IMR-90 (cell line): ENCODE measurements around the gene SPPL2B. TPM values are rescaled to one million over a fixed set of nuclear protein-coding genes. Genes with fewer than 3 reads are reported as not detected.

Experiments used
- ATAC-seq: fragments of 200-7000 bp; cut with Tn5 transposase; 2 replicates; pipeline ENCODE4 v1.9.1; 2020; ENCODE audit warnings: low read depth, mild to moderate bottlenecking, moderate library complexity
- BruUV-seq: library from RNA; stranded (reverse); fragments of 400-500 nt; replicated peaks from 2 replicates; lab custom pipeline; 2021; lab: Mats Ljungman, UMichigan
- CTCF ChIA-PET: fragments of 300-600 bp; formaldehyde crosslinking; extraction: SDS; loops from one replicate; lab custom pipeline; 2021; ENCODE audit warnings: antibody characterized with exemption; lab: Yijun Ruan, JAX
- POLR2A ChIA-PET: fragments of 300-600 bp; sonication (Branson Sonifier 250); formaldehyde crosslinking; loops from one replicate; lab custom pipeline; 2022; ENCODE audit warnings: antibody characterized with exemption; ENCODE audit not compliant: unreplicated experiment; lab: Charles Lee
- DNase-seq: peaks from one replicate; pipeline ENCODE4 v3.0.0; 2013
- H2AFZ ChIP-seq: replicated peaks from 2 replicates; pipeline ENCODE3; 2013; ENCODE audit warnings: low read length, mild to moderate bottlenecking; ENCODE audit not compliant: poor library complexity
- H2AK5ac ChIP-seq: 2 replicates; pipeline ENCODE4 v1.6.1; 2013; ENCODE audit warnings: low read depth, low read length, inconsistent platforms
- H2AK9ac ChIP-seq: replicated peaks from 2 replicates; pipeline ENCODE3; 2013; ENCODE audit warnings: mild to moderate bottlenecking, low read depth, low read length, moderate library complexity; ENCODE audit not compliant: poor library complexity
- H2BK120ac ChIP-seq: 2 replicates; pipeline ENCODE4 v1.6.1; 2013; ENCODE audit warnings: low read depth, low read length, inconsistent platforms
- H2BK15ac ChIP-seq: 3 replicates; pipeline ENCODE4 v1.6.1; 2013; ENCODE audit warnings: low read depth, low read length, inconsistent platforms
- H2BK20ac ChIP-seq: 2 replicates; pipeline ENCODE4 v1.6.1; 2013; ENCODE audit warnings: low read depth, mild to moderate bottlenecking, inconsistent platforms, low read length, moderate library complexity
- H2BK5ac ChIP-seq: 2 replicates; pipeline ENCODE4 v1.6.1; 2013; ENCODE audit warnings: mild to moderate bottlenecking, low read depth, low read length, inconsistent platforms; ENCODE audit not compliant: poor library complexity, severe bottlenecking
- H3K14ac ChIP-seq: replicated peaks from 2 replicates; pipeline ENCODE4 v1.6.1; 2013; ENCODE audit warnings: low read depth, low read length, inconsistent platforms
- H3K18ac ChIP-seq: 2 replicates; pipeline ENCODE4 v1.6.1; 2013; ENCODE audit warnings: low read depth, low read length, control low read depth
- H3K23ac ChIP-seq: 2 replicates; pipeline ENCODE4 v1.6.1; 2013; ENCODE audit warnings: low read depth, low read length, inconsistent platforms
- H3K27ac ChIP-seq: 2 replicates; pipeline ENCODE4 v1.5.1; 2013; ENCODE audit warnings: mild to moderate bottlenecking, control low read depth, low read length; ENCODE audit not compliant: insufficient read depth
- H3K27me3 ChIP-seq: 2 replicates; pipeline ENCODE4 v1.6.1; 2013; ENCODE audit warnings: low read length; ENCODE audit not compliant: control insufficient read depth, insufficient read depth
- H3K36me3 ChIP-seq: 2 replicates; pipeline ENCODE4 v1.6.1; 2013; ENCODE audit warnings: low read length, mixed read lengths; ENCODE audit not compliant: control insufficient read depth, insufficient read depth
- H3K4ac ChIP-seq: 2 replicates; pipeline ENCODE4 v1.6.1; 2013; ENCODE audit warnings: low read depth, low read length, inconsistent platforms
- H3K4me1 ChIP-seq: 2 replicates; pipeline ENCODE4 v1.6.1; 2013; ENCODE audit warnings: low read length, mixed read lengths; ENCODE audit not compliant: control insufficient read depth, insufficient read depth
- H3K4me2 ChIP-seq: 2 replicates; pipeline ENCODE4 v1.6.1; 2013; ENCODE audit warnings: low read depth, mild to moderate bottlenecking, control low read depth, low read length, moderate library complexity
- H3K4me3 ChIP-seq: 2 replicates; pipeline ENCODE4 v1.5.1; 2013; ENCODE audit warnings: low read depth, mild to moderate bottlenecking, control low read depth, low read length, moderate library complexity; ENCODE audit not compliant: insufficient read depth
- H3K56ac ChIP-seq: 2 replicates; pipeline ENCODE4 v1.6.1; 2013; ENCODE audit warnings: low read length, inconsistent platforms; ENCODE audit not compliant: insufficient read depth; ENCODE audit errors: extremely low read depth
- H3K79me1 ChIP-seq, 2 experiments: 2 replicates each; pipeline ENCODE4 v1.6.1; 2013; ENCODE audit warnings: low read length in 2 of 2, inconsistent platforms in 1 of 2, low read depth in 1 of 2
- H3K9ac ChIP-seq: 2 replicates; pipeline ENCODE4 v1.6.1; 2013; ENCODE audit warnings: low read depth, low read length, control low read depth
- H3K9me1 ChIP-seq: 2 replicates; pipeline ENCODE4 v1.6.1; 2013; ENCODE audit warnings: low read length, inconsistent platforms; ENCODE audit not compliant: insufficient read depth
- H3K9me3 ChIP-seq: 2 replicates; pipeline ENCODE4 v1.6.1; 2013; ENCODE audit warnings: low read length; ENCODE audit not compliant: control insufficient read depth, insufficient read depth
- H4K20me1 ChIP-seq: 2 replicates; pipeline ENCODE4 v1.6.1; 2013; ENCODE audit warnings: low read length, inconsistent platforms; ENCODE audit not compliant: insufficient read depth
- H4K5ac ChIP-seq: 2 replicates; pipeline ENCODE4 v1.6.1; 2013; ENCODE audit warnings: mild to moderate bottlenecking, low read depth, low read length, control low read depth
- H4K8ac ChIP-seq, 2 experiments: 2 replicates each; pipeline ENCODE4 v1.6.1; 2013; ENCODE audit warnings: low read depth in 2 of 2, low read length in 2 of 2, control low read depth in 1 of 2, inconsistent platforms in 1 of 2
- H4K91ac ChIP-seq: 2 replicates; pipeline ENCODE4 v1.6.1; 2013; ENCODE audit warnings: low read depth, low read length, inconsistent platforms; ENCODE audit not compliant: insufficient read depth
- BHLHE40 ChIP-seq: fragments of 150-350 bp; IDR thresholded peaks from 2 replicates; pipeline ENCODE4 v1.6.1; 2016; ENCODE audit warnings: mild to moderate bottlenecking, low read depth, low read length
- CEBPB ChIP-seq: IDR thresholded peaks from 2 replicates; pipeline ENCODE4 v1.6.1; 2012; ENCODE audit warnings: low read depth, low read length, improper control_type of control experiment
- CHD1 ChIP-seq: IDR thresholded peaks from 2 replicates; pipeline ENCODE4 v1.6.1; 2012; ENCODE audit warnings: low read depth, low read length, improper control_type of control experiment
- CTCF ChIP-seq: conservative IDR thresholded peaks from 2 replicates; pipeline ENCODE4 v1.5.1; 2012; ENCODE audit warnings: mild to moderate bottlenecking, low read depth, low read length, improper control_type of control experiment
- ELK1 ChIP-seq: fragments of 150-350 bp; IDR thresholded peaks from 2 replicates; pipeline ENCODE4 v1.6.1; 2016; ENCODE audit warnings: low read depth, mild to moderate bottlenecking, low read length, moderate library complexity, borderline replicate concordance
- FOS ChIP-seq: fragments of 150-350 bp; IDR thresholded peaks from 2 replicates; pipeline ENCODE4 v1.6.1; 2016; ENCODE audit warnings: low read depth, low read length
- MAFK ChIP-seq: IDR thresholded peaks from 2 replicates; pipeline ENCODE4 v1.6.1; 2012; ENCODE audit warnings: low read depth, low read length, improper control_type of control experiment
- MAZ ChIP-seq: IDR thresholded peaks from 2 replicates; pipeline ENCODE4 v1.6.1; 2012; ENCODE audit warnings: low read depth, mild to moderate bottlenecking, low read length, improper control_type of control experiment, moderate library complexity, borderline replicate concordance
- MXI1 ChIP-seq: IDR thresholded peaks from 2 replicates; pipeline ENCODE4 v1.6.1; 2012; ENCODE audit warnings: low read depth, mild to moderate bottlenecking, low read length, moderate library complexity, borderline replicate concordance
- NFE2L2 ChIP-seq: fragments of 150-350 bp; IDR thresholded peaks from 2 replicates; pipeline ENCODE4 v1.6.1; 2016; ENCODE audit warnings: low read depth, mild to moderate bottlenecking, low read length
- POLR2A ChIP-seq: IDR thresholded peaks from 2 replicates; pipeline ENCODE4 v1.6.1; 2012; ENCODE audit warnings: mild to moderate bottlenecking, low read depth, low read length
- RAD21 ChIP-seq: IDR thresholded peaks from 2 replicates; pipeline ENCODE4 v1.6.1; 2012; ENCODE audit warnings: low read length, improper control_type of control experiment
- RCOR1 ChIP-seq: IDR thresholded peaks from 2 replicates; pipeline ENCODE4 v1.6.1; 2012; ENCODE audit warnings: mild to moderate bottlenecking, low read length, improper control_type of control experiment; ENCODE audit not compliant: insufficient replicate concordance
- RFX5 ChIP-seq: IDR thresholded peaks from 2 replicates; pipeline ENCODE4 v1.8.0; 2012; ENCODE audit warnings: low read depth, mild to moderate bottlenecking, low read length, moderate library complexity
- SMC3 ChIP-seq: fragments of 150-350 bp; IDR thresholded peaks from 2 replicates; pipeline ENCODE4 v1.6.1; 2016; ENCODE audit warnings: low read depth, mild to moderate bottlenecking, antibody characterized with exemption, low read length, moderate library complexity
- USF2 ChIP-seq: fragments of 150-350 bp; IDR thresholded peaks from 2 replicates; pipeline ENCODE4 v1.6.1; 2017; ENCODE audit warnings: mild to moderate bottlenecking, antibody characterized with exemption, low read length, low read depth
- WGBS, 2 experiments: methylation state at CpG; one replicate each; pipeline versions ENCODE4 v1.1.5 to v1.1.7; 2013; ENCODE audit warnings: missing lambda C conversion rate in 2 of 2; ENCODE audit not compliant: insufficient read length in 1 of 2; ENCODE audit errors: extremely low coverage in 2 of 2; 5-methylcytosine and 5-hydroxymethylcytosine counted together
- dilution Hi-C: fragments of 300-500 bp; cut with HindIII; formaldehyde crosslinking; loops from one replicate; pipeline ENCODE4 v1.14.3; 2018; ENCODE audit warnings: low sequenced_read_pairs; ENCODE audit not compliant: unreplicated experiment
- in situ Hi-C: fragments of 300-500 bp; cut with MboI; formaldehyde crosslinking; loops from 3 replicates; pipeline ENCODE4 v1.14.3; 2019; ENCODE audit warnings: low sequenced_read_pairs, inconsistent platforms, mixed read lengths
- intact Hi-C: fragments of 100-400 bp; cut with micrococcal nuclease; formaldehyde crosslinking; loops from 2 replicates; pipeline ENCODE4 v1.10.0; 2022
- polyA plus RNA-seq, 3 experiments: library from polyadenylated mRNA; depleted of rRNA; stranded (reverse); fragments of >200 nt; gene quantifications; 2 replicates each; pipeline ENCODE4 v1.2.3, GENCODE V29; 2012; ENCODE audit warnings: low replicate concordance in 1 of 3
- total RNA-seq: library from RNA; depleted of rRNA; stranded (reverse); fragments of >200 nt; gene quantifications from 2 replicates; pipeline ENCODE4 v1.2.3, GENCODE V29; 2012

The SPPL2B gene
- total and polyA plus RNA-seq, 2 of the 4 experiments (the other 2 are of a cell fraction): 3.4 to 45.7 TPM

GRCh38 chr19:2333807-2334211 is 5.3 kb downstream of the SPPL2B start:
- no peak overlapping the region for H3K23ac ChIP-seq
- no peak overlapping the region for H2BK5ac ChIP-seq
- H2BK20ac ChIP-seq: no peak overlapping the region
- no peak overlapping the region for H2AFZ ChIP-seq
- H3K27me3 ChIP-seq: no peaks in the 10 kb centered on the region
- H3K18ac ChIP-seq: no peak overlapping the region
- no peaks in the 10 kb centered on the region; the same call in 1 of the 2 replicates for H3K36me3 ChIP-seq
- dilution Hi-C loops (no loop called here), in situ Hi-C loops (no loop called here), intact Hi-C loops (no loop called here)
- no peak overlapping the region for H3K4ac ChIP-seq
- H2AK5ac ChIP-seq: no peak overlapping the region
- no peak overlapping the region for H4K5ac ChIP-seq
- no peaks in the 10 kb centered on the region for H3K9me3 ChIP-seq
- no peak overlapping the region for H3K14ac ChIP-seq
- ATAC-seq: no peak
- H3K9ac ChIP-seq: no peak overlapping the region
- peaks cover 37 to 70% of the 10 kb centered on the region in 2 experiments for H3K79me1 ChIP-seq
- ChIA-PET POLR2A (no interaction called here), CTCF (no interaction called here)
- H3K4me3 ChIP-seq: no peak overlapping the region
- TF ChIP-seq RAD21: no peak
- TF ChIP-seq CEBPB: no peak
- TF ChIP-seq RCOR1: no peak
- TF ChIP-seq MAZ: no peak
- no peak for TF ChIP-seq USF2
- no peak for TF ChIP-seq ELK1
- TF ChIP-seq FOS: no peak
- no peak for TF ChIP-seq BHLHE40
- no peak for TF ChIP-seq MXI1
- TF ChIP-seq RFX5: no peak
- TF ChIP-seq CHD1: no peak
- TF ChIP-seq CTCF: no peak
- no peak for TF ChIP-seq POLR2A
- TF ChIP-seq MAFK: no peak
- no peak for TF ChIP-seq SMC3
- no peak for TF ChIP-seq NFE2L2
- no peak overlapping the region for H2AK9ac ChIP-seq
- no peak for DNase-seq
- H4K20me1 ChIP-seq: peaks cover 41% of the 10 kb centered on the region
- H4K8ac ChIP-seq: no peak overlapping the region
- H3K4me1 ChIP-seq: peaks cover 3% of the 10 kb centered on the region
- H3K27ac ChIP-seq: no peak overlapping the region
- no peak overlapping the region for H2BK15ac ChIP-seq
- 92% methylated on average over 2 of the region's 11 CpGs; no CpG with 5 or more reads in 1 of the 2 experiments for WGBS, 2 experiments
- H2BK120ac ChIP-seq: no peak overlapping the region
- BruUV-seq: no TSS peak
- no peak overlapping the region for H3K56ac ChIP-seq
- peaks cover 13% of the 10 kb centered on the region for H3K9me1 ChIP-seq
- H3K4me2 ChIP-seq: no peak overlapping the region
- H4K91ac ChIP-seq: no peak overlapping the region
